HepG2 (cell line): ENCODE data around the gene ME2. TPM values are rescaled to one million over a fixed set of nuclear protein-coding genes. Genes with fewer than 3 reads are reported as not detected.
"Not testable (repeated sequence)": the region's sequence is repeated elsewhere in the genome, so short reads cannot be mapped to it uniquely, and the experiment has no call there.

Experiments used
- ATAC-seq: fragments of 200-7000 bp; cut with Tn5 transposase; 3 replicates; pipeline ENCODE4 v1.9.1; 2020; ENCODE audit warnings: mild to moderate bottlenecking, moderate library complexity
- BruUV-seq: library from RNA; stranded (reverse); fragments of 400-500 nt; replicated peaks from 2 replicates; lab custom pipeline; 2021; lab: Mats Ljungman, UMichigan
- CTCF ChIA-PET: fragments of 300-600 bp; formaldehyde crosslinking; extraction: SDS; loops from one replicate; lab custom pipeline; 2021; ENCODE audit warnings: low total read pairs, inconsistent platforms, low intra/inter-chr PET ratio; lab: Yijun Ruan, JAX
- POLR2A ChIA-PET: fragments of 350-600 bp; sonication (Branson Sonifier 250); formaldehyde crosslinking; loops from one replicate; lab custom pipeline; 2020; ENCODE audit warnings: antibody characterized with exemption, inconsistent platforms; lab: Yijun Ruan, JAX
- DNase-seq: peaks from one replicate; pipeline ENCODE4 v3.0.0-alpha.2; 2015; ENCODE audit warnings: low spot score
- FAIRE-seq: peaks from 3 replicates; lab custom pipeline; 2011; peaks lifted over from hg19 to GRCh38; lab: Jason Lieb, UNC
- H2AFZ ChIP-seq: one replicate; pipeline ENCODE4 v1.6.1; 2011; ENCODE audit warnings: low read length, inconsistent platforms
- H3K27ac ChIP-seq: fragments of 300-600 bp; 3 replicates; pipeline ENCODE4 v1.8.0; 2011; ENCODE audit warnings: mixed run types, mild to moderate bottlenecking, mixed read lengths, low read length, inconsistent platforms; ENCODE audit not compliant: insufficient read depth; ENCODE audit errors: extremely low read length
- H3K27me3 ChIP-seq, 2 experiments: fragments of 200-600 bp in 1 of 2; 2 replicates in 1 of 2; 3 replicates in 1 of 2; pipeline versions ENCODE4 v1.6.0 to v1.8.0; 2011; ENCODE audit warnings: low read length in 2 of 2, mild to moderate bottlenecking in 2 of 2, moderate library complexity in 2 of 2, inconsistent platforms in 1 of 2; ENCODE audit not compliant: insufficient read depth in 2 of 2, control insufficient read depth in 1 of 2
- H3K36me3 ChIP-seq, 2 experiments: fragments of 200-600 bp in 1 of 2; replicated peaks in 1 of 2; 2 replicates in 1 of 2; 3 replicates in 1 of 2; pipeline versions ENCODE4 v1.5.1 to v1.8.0; 2011; ENCODE audit warnings: low read length in 2 of 2, inconsistent platforms in 1 of 2; ENCODE audit not compliant: insufficient read depth in 2 of 2, control insufficient read depth in 1 of 2
- H3K4me1 ChIP-seq: 2 replicates; pipeline ENCODE4 v1.5.1; 2012; ENCODE audit warnings: low read length, inconsistent platforms; ENCODE audit not compliant: insufficient read depth
- H3K4me2 ChIP-seq: 2 replicates; pipeline ENCODE4 v1.6.0; 2011; ENCODE audit warnings: low read depth, low read length, inconsistent platforms
- H3K4me3 ChIP-seq, 3 experiments: fragments of 200-600 bp in 1 of 3; sonication (generic), shearing (Covaris generic) in 1 of 3; replicated peaks in 1 of 3; 2 replicates each; pipeline ENCODE4 v1.5.1; 2011 to 2016; ENCODE audit warnings: low read length in 3 of 3, inconsistent platforms in 2 of 3, low read depth in 2 of 3, mild to moderate bottlenecking in 2 of 3, control low read depth in 1 of 3, mixed read lengths in 1 of 3; ENCODE audit not compliant: insufficient read depth in 1 of 3
- H3K79me2 ChIP-seq: one replicate; pipeline ENCODE4 v1.6.1; 2011; ENCODE audit warnings: low read length, inconsistent platforms; ENCODE audit not compliant: insufficient read depth
- H3K9ac ChIP-seq: 2 replicates; pipeline ENCODE4 v1.6.0; 2011; ENCODE audit warnings: mild to moderate bottlenecking, low read depth, low read length, inconsistent platforms; ENCODE audit not compliant: insufficient read depth
- H3K9me3 ChIP-seq: 2 replicates; pipeline ENCODE4 v1.5.1; 2012; ENCODE audit warnings: mild to moderate bottlenecking, low read length
- H4K20me1 ChIP-seq: 2 replicates; pipeline ENCODE4 v1.6.0; 2011; ENCODE audit warnings: inconsistent platforms, mild to moderate bottlenecking, low read length, moderate library complexity; ENCODE audit not compliant: insufficient read depth
- JUNB ChIP-seq: sonication (generic); formaldehyde crosslinking; IDR thresholded peaks from 2 replicates; pipeline ENCODE4 v1.8.0; 2022; ENCODE audit warnings: missing genetic modification reagents, mild to moderate bottlenecking, borderline replicate concordance
- MTA1 ChIP-seq: sonication (generic); formaldehyde crosslinking; IDR thresholded peaks from 2 replicates; pipeline ENCODE4 v1.4.0; 2020; ENCODE audit warnings: missing genetic modification reagents, mild to moderate bottlenecking, borderline replicate concordance
- MZF1 ChIP-seq: sonication (generic); formaldehyde crosslinking; IDR thresholded peaks from 2 replicates; pipeline ENCODE4 v1.8.1; 2023; ENCODE audit warnings: mild to moderate bottlenecking, missing genetic modification reagents, borderline replicate concordance
- SSRP1 ChIP-seq: IDR thresholded peaks from 2 replicates; pipeline ENCODE4 v1.6.1; 2016; ENCODE audit warnings: control low read depth
- ZNF10 ChIP-seq: sonication (generic); formaldehyde crosslinking; IDR thresholded peaks from 2 replicates; pipeline ENCODE4 v1.4.0; 2020; ENCODE audit warnings: mild to moderate bottlenecking, low read depth, missing genetic modification reagents, borderline replicate concordance
- ZNF20 ChIP-seq: sonication (generic); formaldehyde crosslinking; IDR thresholded peaks from 2 replicates; pipeline ENCODE4 v1.4.0; 2020; ENCODE audit warnings: mild to moderate bottlenecking, moderate library complexity, missing genetic modification reagents
- ZNF253 ChIP-seq: sonication (generic); formaldehyde crosslinking; IDR thresholded peaks from 2 replicates; pipeline ENCODE4 v1.8.0; 2022; ENCODE audit warnings: mild to moderate bottlenecking, missing genetic modification reagents, borderline replicate concordance
- ZNF460 ChIP-seq: sonication (generic); formaldehyde crosslinking; IDR thresholded peaks from 2 replicates; pipeline ENCODE4 v1.5.1; 2020; ENCODE audit warnings: missing genetic modification reagents, mild to moderate bottlenecking, borderline replicate concordance
- ZNF598 ChIP-seq: sonication (generic); formaldehyde crosslinking; IDR thresholded peaks from 2 replicates; pipeline ENCODE4 v1.5.1; 2020; ENCODE audit warnings: mild to moderate bottlenecking, missing genetic modification reagents, borderline replicate concordance
- WGBS: methylation state at CpG from one replicate; pipeline ENCODE4 v1.1.6; 2017; ENCODE audit warnings: low lambda C conversion rate; 5-methylcytosine and 5-hydroxymethylcytosine counted together
- in situ Hi-C: cut with HindIII; loops from 2 replicates; pipeline ENCODE4 v1.10.0; 2017; ENCODE audit warnings: low pct_unique_long_range_greater_than_20kb; ENCODE audit not compliant: extremely low pct_ligation_motif_present
- intact Hi-C: fragments of 100-400 bp; cut with micrococcal nuclease; formaldehyde crosslinking; loops from one replicate; pipeline ENCODE4 v1.10.0; 2022; ENCODE audit not compliant: unreplicated experiment
- polyA plus RNA-seq, 8 experiments: library from polyadenylated mRNA; depleted of rRNA in 3 of 8; stranded (reverse) in 7 of 8; unstranded in 1 of 8; fragments of >200 nt; fragmentation: Illumina TruSeq in 4 of 8; extraction: Trizol in 4 of 8; gene quantifications; 2 replicates each; pipeline versions ENCODE4 v1.2.1 to v1.2.3, GENCODE V29; 2011 to 2016; ENCODE audit warnings: low read depth in 4 of 8, missing spikeins in 1 of 8, mixed read lengths in 1 of 8; ENCODE audit not compliant: insufficient read depth in 1 of 8
- total RNA-seq, 5 experiments: library from RNA; depleted of rRNA; stranded (reverse); fragments of >200 nt; fragmentation: Illumina TruSeq; extraction: Trizol; gene quantifications; 2 replicates each; pipeline ENCODE4 v1.2.3, GENCODE V29; 2016; ENCODE audit warnings: low read depth in 1 of 5
- TF ChIP-seq, protein P1 (sequence below): sonication (generic); formaldehyde crosslinking; IDR thresholded peaks from 2 replicates; pipeline ENCODE4 v1.5.1; 2020; ENCODE audit warnings: missing genetic modification reagents, mild to moderate bottlenecking, borderline replicate concordance
- TF ChIP-seq, protein P2 (sequence below): sonication (generic); formaldehyde crosslinking; IDR thresholded peaks from 2 replicates; pipeline ENCODE4 v1.5.0; 2020; ENCODE audit warnings: missing genetic modification reagents
- TF ChIP-seq, protein P3 (sequence below): sonication (generic); formaldehyde crosslinking; IDR thresholded peaks from 2 replicates; pipeline ENCODE4 v1.5.0; 2020; ENCODE audit warnings: missing genetic modification reagents, mild to moderate bottlenecking, borderline replicate concordance
- TF ChIP-seq, protein P4 (sequence below): sonication (generic); formaldehyde crosslinking; IDR thresholded peaks from 2 replicates; pipeline ENCODE4 v1.4.0; 2020; ENCODE audit warnings: mild to moderate bottlenecking, missing genetic modification reagents
- TF ChIP-seq, protein P5 (sequence below): sonication (generic); formaldehyde crosslinking; IDR thresholded peaks from 2 replicates; pipeline ENCODE4 v1.4.0; 2020; ENCODE audit warnings: mild to moderate bottlenecking, missing genetic modification reagents
- TF ChIP-seq, protein P6 (sequence below): IDR thresholded peaks from 2 replicates; pipeline ENCODE4 v1.6.1; 2012; ENCODE audit warnings: inconsistent platforms

Gene ME2
- total and polyA plus RNA-seq, 2 of the 13 experiments (the other 11 are each of a cell fraction or from before 2014, with no cell fraction given), result 17.3 to 20.6 TPM

DNA sequence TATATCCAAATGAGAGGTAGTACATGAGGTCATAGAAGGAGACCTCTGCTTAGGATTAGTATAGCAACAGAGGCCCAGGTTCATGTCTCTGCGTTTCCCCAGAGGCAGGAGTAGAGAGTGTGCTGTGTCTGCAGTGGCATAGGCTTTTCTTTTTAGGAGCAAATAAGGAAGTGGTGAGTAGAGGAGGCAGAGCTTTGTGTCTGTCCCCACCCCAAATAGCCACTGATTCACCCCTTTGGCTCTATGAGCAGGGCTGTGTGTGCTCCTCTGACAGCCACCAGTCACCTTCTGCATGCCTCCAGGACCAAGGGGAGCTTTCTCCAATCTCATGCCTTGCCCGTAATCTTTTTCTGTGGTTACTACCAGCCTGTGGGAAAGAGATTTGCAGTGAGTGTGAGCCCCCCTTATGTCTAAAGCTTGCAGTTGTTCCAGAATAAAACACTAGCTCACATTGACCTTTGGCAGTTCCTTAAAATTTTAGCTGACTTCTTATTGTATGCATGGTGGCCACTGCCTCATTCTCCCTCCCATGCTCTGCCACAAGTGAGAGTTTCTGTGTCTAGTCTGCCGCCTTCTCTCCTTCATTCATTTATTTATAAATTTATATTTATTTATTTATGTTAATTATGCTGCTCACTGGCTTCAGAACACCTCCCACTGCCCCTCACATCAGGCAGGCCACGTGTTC is 65.5 kb downstream of the ME2 start (continued):
- TF ChIP-seq ZNF460 (CRISPR knock-in tag) (no peak), ZNF598 (CRISPR knock-in tag) (no peak), ZNF253 (CRISPR knock-in tag) (no peak), MTA1 (CRISPR knock-in tag) (no peak), JUNB (CRISPR knock-in tag) (no peak), ZNF20 (CRISPR knock-in tag) (no peak), SSRP1 (CRISPR knock-in tag) (no peak), ZNF10 (CRISPR knock-in tag) (no peak), MZF1 (CRISPR knock-in tag) (no peak)
- TF ChIP-seq, protein P1, sequence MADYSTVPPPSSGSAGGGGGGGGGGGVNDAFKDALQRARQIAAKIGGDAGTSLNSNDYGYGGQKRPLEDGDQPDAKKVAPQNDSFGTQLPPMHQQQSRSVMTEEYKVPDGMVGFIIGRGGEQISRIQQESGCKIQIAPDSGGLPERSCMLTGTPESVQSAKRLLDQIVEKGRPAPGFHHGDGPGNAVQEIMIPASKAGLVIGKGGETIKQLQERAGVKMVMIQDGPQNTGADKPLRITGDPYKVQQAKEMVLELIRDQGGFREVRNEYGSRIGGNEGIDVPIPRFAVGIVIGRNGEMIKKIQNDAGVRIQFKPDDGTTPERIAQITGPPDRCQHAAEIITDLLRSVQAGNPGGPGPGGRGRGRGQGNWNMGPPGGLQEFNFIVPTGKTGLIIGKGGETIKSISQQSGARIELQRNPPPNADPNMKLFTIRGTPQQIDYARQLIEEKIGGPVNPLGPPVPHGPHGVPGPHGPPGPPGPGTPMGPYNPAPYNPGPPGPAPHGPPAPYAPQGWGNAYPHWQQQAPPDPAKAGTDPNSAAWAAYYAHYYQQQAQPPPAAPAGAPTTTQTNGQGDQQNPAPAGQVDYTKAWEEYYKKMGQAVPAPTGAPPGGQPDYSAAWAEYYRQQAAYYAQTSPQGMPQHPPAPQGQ (CRISPR knock-in tag), result no peak
- TF ChIP-seq, protein P2, sequence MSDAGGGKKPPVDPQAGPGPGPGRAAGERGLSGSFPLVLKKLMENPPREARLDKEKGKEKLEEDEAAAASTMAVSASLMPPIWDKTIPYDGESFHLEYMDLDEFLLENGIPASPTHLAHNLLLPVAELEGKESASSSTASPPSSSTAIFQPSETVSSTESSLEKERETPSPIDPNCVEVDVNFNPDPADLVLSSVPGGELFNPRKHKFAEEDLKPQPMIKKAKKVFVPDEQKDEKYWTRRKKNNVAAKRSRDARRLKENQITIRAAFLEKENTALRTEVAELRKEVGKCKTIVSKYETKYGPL (CRISPR knock-in tag), result no peak
- TF ChIP-seq, protein P3, sequence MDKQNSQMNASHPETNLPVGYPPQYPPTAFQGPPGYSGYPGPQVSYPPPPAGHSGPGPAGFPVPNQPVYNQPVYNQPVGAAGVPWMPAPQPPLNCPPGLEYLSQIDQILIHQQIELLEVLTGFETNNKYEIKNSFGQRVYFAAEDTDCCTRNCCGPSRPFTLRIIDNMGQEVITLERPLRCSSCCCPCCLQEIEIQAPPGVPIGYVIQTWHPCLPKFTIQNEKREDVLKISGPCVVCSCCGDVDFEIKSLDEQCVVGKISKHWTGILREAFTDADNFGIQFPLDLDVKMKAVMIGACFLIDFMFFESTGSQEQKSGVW (CRISPR knock-in tag), result no peak
- TF ChIP-seq, protein P4, sequence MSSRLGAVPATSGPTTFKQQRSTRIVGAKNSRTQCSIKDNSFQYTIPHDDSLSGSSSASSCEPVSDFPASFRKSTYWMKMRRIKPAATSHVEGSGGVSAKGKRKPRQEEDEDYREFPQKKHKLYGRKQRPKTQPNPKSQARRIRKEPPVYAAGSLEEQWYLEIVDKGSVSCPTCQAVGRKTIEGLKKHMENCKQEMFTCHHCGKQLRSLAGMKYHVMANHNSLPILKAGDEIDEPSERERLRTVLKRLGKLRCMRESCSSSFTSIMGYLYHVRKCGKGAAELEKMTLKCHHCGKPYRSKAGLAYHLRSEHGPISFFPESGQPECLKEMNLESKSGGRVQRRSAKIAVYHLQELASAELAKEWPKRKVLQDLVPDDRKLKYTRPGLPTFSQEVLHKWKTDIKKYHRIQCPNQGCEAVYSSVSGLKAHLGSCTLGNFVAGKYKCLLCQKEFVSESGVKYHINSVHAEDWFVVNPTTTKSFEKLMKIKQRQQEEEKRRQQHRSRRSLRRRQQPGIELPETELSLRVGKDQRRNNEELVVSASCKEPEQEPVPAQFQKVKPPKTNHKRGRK (CRISPR knock-in tag), result no peak
- TF ChIP-seq, protein P5, sequence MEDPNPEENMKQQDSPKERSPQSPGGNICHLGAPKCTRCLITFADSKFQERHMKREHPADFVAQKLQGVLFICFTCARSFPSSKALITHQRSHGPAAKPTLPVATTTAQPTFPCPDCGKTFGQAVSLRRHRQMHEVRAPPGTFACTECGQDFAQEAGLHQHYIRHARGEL (CRISPR knock-in tag), result no peak
- TF ChIP-seq, protein P6, sequence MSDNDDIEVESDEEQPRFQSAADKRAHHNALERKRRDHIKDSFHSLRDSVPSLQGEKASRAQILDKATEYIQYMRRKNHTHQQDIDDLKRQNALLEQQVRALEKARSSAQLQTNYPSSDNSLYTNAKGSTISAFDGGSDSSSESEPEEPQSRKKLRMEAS, result no peak

DNA sequence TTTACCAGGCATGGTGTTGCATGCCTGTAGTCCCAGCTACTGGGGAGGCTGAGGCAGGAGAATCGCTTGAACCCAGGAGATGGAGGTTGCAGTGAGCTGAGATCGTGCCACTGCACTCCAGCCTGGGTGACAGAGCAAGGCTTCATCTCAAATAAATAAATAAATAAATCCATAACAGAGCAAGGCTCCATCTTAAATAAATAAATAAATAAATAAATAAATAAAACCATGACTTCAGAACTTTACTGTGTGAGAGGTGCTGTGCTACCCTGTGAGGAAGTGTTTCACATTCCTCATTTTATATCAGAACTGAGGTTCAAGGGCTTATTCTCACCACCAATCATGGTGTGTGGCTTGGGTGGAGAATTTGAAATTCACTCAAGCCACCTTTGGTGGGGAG is 67.0 kb downstream of the ME2 start:
- FAIRE-seq, H3K36me3 ChIP-seq, in situ Hi-C loops, H4K20me1 ChIP-seq, H3K4me1 ChIP-seq, H3K27me3 ChIP-seq, POLR2A ChIA-PET, H3K9me3 ChIP-seq, CTCF ChIA-PET, H3K4me3 ChIP-seq, DNase-seq, H3K79me2 ChIP-seq, H3K4me2 ChIP-seq, ATAC-seq, H3K27ac ChIP-seq, BruUV-seq, H3K9ac ChIP-seq, H2AFZ ChIP-seq, intact Hi-C loops: not testable (repeated sequence)
- WGBS, result 98% methylated on average over 2 of the region's 2 CpGs
